HG03432 (cell line): Measurements from ENCODE around the gene SLC22A13.

Source experiments
- ATAC-seq: cut with Tn5 transposase; IDR thresholded peaks from one replicate; pipeline ENCODE4 v1.9.1; 2021; ENCODE audit warnings: mild to moderate bottlenecking, moderate library complexity; ENCODE audit not compliant: unreplicated experiment

The SLC22A13 gene

GRCh38 chr3:38325256-38325655, 59.6 kb downstream of the SLC22A13 start:
- ATAC-seq = no peak

GRCh38 chr3:38327335-38328009, 61.9 kb downstream of the SLC22A13 start:
- no peak for ATAC-seq
